ENCODE measurements around the gene PSMD6.

The PSMD6 gene

GRCh38 chr3:63975723-63976122, 47.6 kb downstream of the PSMD6 start:
- no peak for DNase-seq

GRCh38 chr3:63974451-63974850, 48.8 kb downstream of the PSMD6 start:
- DNase-seq, result no peak

- DNase-seq, result no peak
Measured at GRCh38 chr3:63973406-63973805, 49.9 kb downstream of the PSMD6 start.

- no peak for DNase-seq
Measured at GRCh38 chr3:63972987-63973386, 50.3 kb downstream of the PSMD6 start.

GRCh38 chr3:63972196-63972595, 51.1 kb downstream of the PSMD6 start:
- DNase-seq, result no peak

GRCh38 chr3:63970631-63971475, 52.4 kb downstream of the PSMD6 start:
- DNase-seq, result no peak

DNA sequence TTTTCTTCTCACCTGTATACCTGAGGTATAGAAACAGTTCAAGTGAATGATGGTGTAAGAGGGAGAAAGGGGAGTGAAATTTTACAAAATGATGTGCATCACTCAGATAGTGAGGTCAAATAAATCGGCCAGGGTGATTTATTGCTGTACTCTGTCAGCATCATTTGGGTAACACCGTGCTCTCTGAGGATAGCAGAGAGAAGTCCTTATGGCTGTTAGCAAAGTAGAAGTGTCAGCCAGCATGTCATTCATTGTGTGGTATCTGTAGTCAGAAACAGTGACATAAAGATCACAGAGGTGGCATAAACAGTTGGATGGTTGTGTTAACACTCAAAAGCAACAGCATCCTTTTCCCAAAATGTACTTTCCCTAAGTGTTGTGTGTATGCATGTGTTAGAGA, 53.4 kb downstream of the PSMD6 start:
- DNase-seq, result no peak

GRCh38 chr3:63968612-63969350, 54.5 kb downstream of the PSMD6 start:
- no peak for DNase-seq

GRCh38 chr3:63967675-63968611, 55.4 kb downstream of the PSMD6 start:
- no peak for DNase-seq

DNA sequence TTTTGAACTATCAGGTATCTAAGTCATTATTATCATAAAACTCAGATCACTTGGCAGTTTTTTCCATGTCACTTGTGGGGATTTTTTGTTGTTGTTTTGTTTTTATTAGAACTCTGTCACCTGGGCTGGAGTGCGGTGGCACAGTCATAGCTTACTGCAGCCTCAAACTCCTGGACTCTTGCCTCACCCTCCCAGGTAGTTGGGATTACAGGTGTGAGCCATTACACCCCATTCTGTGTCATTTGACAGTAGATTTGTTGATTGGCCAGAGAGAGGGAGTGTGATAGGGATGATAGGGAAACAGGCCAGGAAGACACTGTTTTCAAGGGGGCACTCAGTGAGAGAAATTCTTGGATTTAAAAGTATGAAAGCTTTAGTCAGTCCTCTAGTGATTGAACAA, 56.4 kb downstream of the PSMD6 start:
- no peak for DNase-seq

GRCh38 chr3:63966007-63966406, 57.3 kb downstream of the PSMD6 start:
- DNase-seq, result no peak

GRCh38 chr3:63964681-63965485, 58.4 kb downstream of the PSMD6 start:
- DNase-seq, result no peak

GRCh38 chr3:63963496-63963895, 59.8 kb downstream of the PSMD6 start:
- no peak for DNase-seq

GRCh38 chr3:63961891-63962290, 61.4 kb downstream of the PSMD6 start:
- DNase-seq, result no peak
